Activated CD4-positive, CD25-positive, alpha-beta regulatory T cell (primary cell): Measurements from ENCODE around the gene RALY.

Source experiments
- DNase-seq, 4 experiments: peaks; one replicate each; lab custom pipeline; 2025; lab: John Stamatoyannopoulos, UW

RALY gene

GRCh38 chr20:33993576-33994221 lies at the start of gene RALY:
Gene RALY, plus strand, starts transcription at chr20:33993911. Its CDS starts 78,164 bp downstream, at chr20:34072075.
- DNase-seq: peak; percentile 93 to 98 (median 97)

- no peak for DNase-seq
These were observed 48.8 kb upstream of the RALY start for GRCh38 chr20:33944914-33945313.

GRCh38 chr20:33945391-33946081 lies 48.2 kb upstream of the RALY start:
- no peak for DNase-seq

GRCh38 chr20:33947709-33948295 lies 45.9 kb upstream of the RALY start:
- DNase-seq: no peak

GRCh38 chr20:33948480-33948879 lies 45.2 kb upstream of the RALY start:
- DNase-seq: no peak

- DNase-seq: no peak
These were observed 42.5 kb upstream of the RALY start for GRCh38 chr20:33951171-33951570.

GRCh38 chr20:33954504-33954903 lies 39.2 kb upstream of the RALY start:
- no peak for DNase-seq

- no peak for DNase-seq
These were observed 30.0 kb upstream of the RALY start for GRCh38 chr20:33963751-33964150.

GRCh38 chr20:33964441-33964840 lies 29.3 kb upstream of the RALY start:
- DNase-seq: no peak

- no peak for DNase-seq
These were observed 26.6 kb upstream of the RALY start for GRCh38 chr20:33967126-33967525.

GRCh38 chr20:33969563-33969962 lies 24.1 kb upstream of the RALY start:
- DNase-seq: no peak

GRCh38 chr20:33970229-33970628 lies 23.5 kb upstream of the RALY start:
- DNase-seq: no peak

- no peak for DNase-seq
These were observed 22.4 kb upstream of the RALY start for GRCh38 chr20:33971147-33971975.

- no peak for DNase-seq
These were observed 16.8 kb upstream of the RALY start for GRCh38 chr20:33976959-33977358.

GRCh38 chr20:33977535-33977934 lies 16.2 kb upstream of the RALY start:
- DNase-seq: no peak

GRCh38 chr20:33979094-33979493 lies 14.6 kb upstream of the RALY start:
- no peak for DNase-seq

- DNase-seq: no peak
These were observed 12.4 kb upstream of the RALY start for GRCh38 chr20:33981347-33981746.

GRCh38 chr20:33981964-33982363 lies 11.7 kb upstream of the RALY start:
- DNase-seq: no peak

GRCh38 chr20:33983371-33983770 lies 10.3 kb upstream of the RALY start:
- DNase-seq: no peak

- DNase-seq: no peak
These were observed 9.5 kb upstream of the RALY start for GRCh38 chr20:33984182-33984719.

GRCh38 chr20:33985280-33985679 lies 8.4 kb upstream of the RALY start:
- no peak for DNase-seq

GRCh38 chr20:33985830-33986229 lies 7.9 kb upstream of the RALY start:
- DNase-seq: no peak
